MCF 10A (cell line): ENCODE measurements around the gene INIP. TPM values are rescaled to one million over a fixed set of nuclear protein-coding genes. Genes with fewer than 3 reads are reported as not detected.

ENCODE experiments used
- BruUV-seq: library from RNA; stranded (reverse); fragments of 400-500 nt; replicated peaks from 2 replicates; lab custom pipeline; 2021; lab: Mats Ljungman, UMichigan
- CTCF ChIA-PET: fragments of 300-600 bp; sonication (Branson Sonifier 250); formaldehyde crosslinking; extraction: SDS; loops from one replicate; lab custom pipeline; 2021; ENCODE audit warnings: antibody characterized with exemption, inconsistent platforms; lab: Yijun Ruan, JAX
- POLR2A ChIA-PET: fragments of 300-600, 350-650 bp; sonication (Branson Sonifier 250); formaldehyde crosslinking; extraction: SDS; loops from one replicate; lab custom pipeline; 2020; ENCODE audit warnings: antibody characterized with exemption, inconsistent platforms; lab: Yijun Ruan, JAX
- DNase-seq: peaks from one replicate; pipeline ENCODE4 v3.0.0-alpha.2; 2018; ENCODE audit not compliant: unreplicated experiment
- H3K27ac Mint-ChIP-seq: one replicate; pipeline ENCODE4 v1.8.0; 2022; ENCODE audit warnings: mild to moderate bottlenecking, low read depth, mixed read lengths; ENCODE audit not compliant: unreplicated experiment
- H3K27me3 Mint-ChIP-seq: one replicate; pipeline ENCODE4 v1.8.0; 2022; ENCODE audit warnings: mixed read lengths; ENCODE audit not compliant: insufficient read depth, unreplicated experiment
- H3K36me3 Mint-ChIP-seq: one replicate; pipeline ENCODE4 v1.8.0; 2022; ENCODE audit warnings: mild to moderate bottlenecking, moderate library complexity, mixed read lengths; ENCODE audit not compliant: insufficient read depth, unreplicated experiment
- H3K4me1 Mint-ChIP-seq: one replicate; pipeline ENCODE4 v1.8.0; 2022; ENCODE audit warnings: mixed read lengths; ENCODE audit not compliant: insufficient read depth, unreplicated experiment
- H3K4me3 Mint-ChIP-seq: one replicate; pipeline ENCODE4 v1.8.0; 2022; ENCODE audit warnings: mild to moderate bottlenecking, moderate library complexity, mixed read lengths; ENCODE audit not compliant: unreplicated experiment
- H3K9me3 Mint-ChIP-seq: one replicate; pipeline ENCODE4 v1.8.0; 2022; ENCODE audit warnings: mixed read lengths; ENCODE audit not compliant: unreplicated experiment
- intact Hi-C: fragments of 100-400 bp; cut with micrococcal nuclease; formaldehyde crosslinking; loops from 2 replicates; pipeline ENCODE4 v1.14.1; 2022
- total RNA-seq: library from RNA; stranded (reverse); gene quantifications from 2 replicates; pipeline ENCODE4 v1.2.3, GENCODE V29; 2022
- TF ChIP-seq, protein P1 (sequence below): fragments of 200-600 bp; IDR thresholded peaks from one replicate; pipeline ENCODE4 v1.8.0; 2022; ENCODE audit warnings: antibody characterized with exemption, mild to moderate bottlenecking; ENCODE audit not compliant: unreplicated experiment

Gene INIP
- total RNA-seq, 1 experiment from 2014 or later = 28.0 TPM

DNA sequence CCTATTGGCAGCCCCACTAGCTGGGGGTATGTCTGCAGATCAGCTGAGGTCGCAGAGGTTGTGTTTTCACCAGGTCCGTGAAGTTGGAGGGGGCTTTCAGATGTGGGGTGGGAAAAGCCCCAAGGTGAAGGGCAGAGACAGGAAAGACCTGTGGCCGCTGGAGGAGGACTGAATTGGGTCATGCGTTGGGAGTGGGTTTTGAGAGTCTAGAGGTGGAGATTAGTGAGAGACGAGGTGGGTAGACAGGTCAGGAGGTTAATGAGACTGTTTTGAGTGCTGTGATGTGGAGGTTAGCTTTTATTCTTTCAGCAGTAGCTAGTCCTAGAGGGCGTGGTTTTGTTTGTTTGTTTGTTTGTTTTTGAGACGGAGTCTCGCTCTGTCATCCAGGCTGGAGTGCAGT is 42.9 kb upstream of the INIP start:
- no peak for DNase-seq
- Mint-ChIP-seq H3K27me3 (no peaks in the 10 kb centered on the region), H3K27ac (no peak overlapping the region), H3K36me3 (peaks cover 6% of the 10 kb centered on the region), H3K4me1 (peaks cover 42% of the 10 kb centered on the region), H3K9me3 (no peaks in the 10 kb centered on the region), H3K4me3 (no peak overlapping the region)
- ChIA-PET POLR2A (no interaction called here), CTCF (interaction anchor here (1.4 kb wide), 1 partner anchor 23 kb away, joined by 3 read pairs; no protein-coding TSS in a partner anchor)
- intact Hi-C loops = no loop called here
- TF ChIP-seq, protein P1, sequence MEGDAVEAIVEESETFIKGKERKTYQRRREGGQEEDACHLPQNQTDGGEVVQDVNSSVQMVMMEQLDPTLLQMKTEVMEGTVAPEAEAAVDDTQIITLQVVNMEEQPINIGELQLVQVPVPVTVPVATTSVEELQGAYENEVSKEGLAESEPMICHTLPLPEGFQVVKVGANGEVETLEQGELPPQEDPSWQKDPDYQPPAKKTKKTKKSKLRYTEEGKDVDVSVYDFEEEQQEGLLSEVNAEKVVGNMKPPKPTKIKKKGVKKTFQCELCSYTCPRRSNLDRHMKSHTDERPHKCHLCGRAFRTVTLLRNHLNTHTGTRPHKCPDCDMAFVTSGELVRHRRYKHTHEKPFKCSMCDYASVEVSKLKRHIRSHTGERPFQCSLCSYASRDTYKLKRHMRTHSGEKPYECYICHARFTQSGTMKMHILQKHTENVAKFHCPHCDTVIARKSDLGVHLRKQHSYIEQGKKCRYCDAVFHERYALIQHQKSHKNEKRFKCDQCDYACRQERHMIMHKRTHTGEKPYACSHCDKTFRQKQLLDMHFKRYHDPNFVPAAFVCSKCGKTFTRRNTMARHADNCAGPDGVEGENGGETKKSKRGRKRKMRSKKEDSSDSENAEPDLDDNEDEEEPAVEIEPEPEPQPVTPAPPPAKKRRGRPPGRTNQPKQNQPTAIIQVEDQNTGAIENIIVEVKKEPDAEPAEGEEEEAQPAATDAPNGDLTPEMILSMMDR = no peak
- no TSS peak for BruUV-seq

DNA sequence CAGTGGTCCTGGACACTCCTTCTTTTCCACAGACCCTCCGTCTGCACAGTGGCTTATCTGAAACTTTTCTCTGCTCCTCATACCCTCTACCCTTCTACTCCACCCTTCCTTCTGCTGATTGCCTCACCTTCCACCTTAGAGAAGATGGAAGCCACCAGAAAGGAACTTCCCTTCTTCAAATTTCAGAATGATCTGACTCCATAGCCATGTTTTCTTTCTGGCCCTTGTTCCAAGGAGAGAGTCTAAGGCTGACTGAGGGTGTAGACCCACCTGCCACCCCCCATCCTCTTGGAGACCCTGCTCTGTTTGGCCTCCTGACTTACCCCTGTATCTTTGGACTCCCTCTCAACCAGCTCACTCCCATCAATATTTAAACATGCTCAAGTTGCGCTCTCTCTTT is 40.0 kb upstream of the INIP start:
- Mint-ChIP-seq H3K27ac (peak overlapping the region; percentile 37), H3K4me1 (peaks cover 51% of the 10 kb centered on the region), H3K9me3 (no peaks in the 10 kb centered on the region), H3K36me3 (peaks cover 6% of the 10 kb centered on the region), H3K4me3 (no peak overlapping the region), H3K27me3 (no peaks in the 10 kb centered on the region)
- TF ChIP-seq, protein P1 = no peak
- intact Hi-C loops = no loop called here
- DNase-seq = no peak
- ChIA-PET POLR2A (interaction anchor here (0.6 kb wide), 1 partner anchor 30 kb away, joined by 3 read pairs; no protein-coding TSS in a partner anchor), CTCF (interaction anchor here (0.6 kb wide), 2 partner anchors 28 to 202 kb away, joined by 3 to 9 read pairs; no protein-coding TSS in a partner anchor)
- no TSS peak for BruUV-seq

DNA sequence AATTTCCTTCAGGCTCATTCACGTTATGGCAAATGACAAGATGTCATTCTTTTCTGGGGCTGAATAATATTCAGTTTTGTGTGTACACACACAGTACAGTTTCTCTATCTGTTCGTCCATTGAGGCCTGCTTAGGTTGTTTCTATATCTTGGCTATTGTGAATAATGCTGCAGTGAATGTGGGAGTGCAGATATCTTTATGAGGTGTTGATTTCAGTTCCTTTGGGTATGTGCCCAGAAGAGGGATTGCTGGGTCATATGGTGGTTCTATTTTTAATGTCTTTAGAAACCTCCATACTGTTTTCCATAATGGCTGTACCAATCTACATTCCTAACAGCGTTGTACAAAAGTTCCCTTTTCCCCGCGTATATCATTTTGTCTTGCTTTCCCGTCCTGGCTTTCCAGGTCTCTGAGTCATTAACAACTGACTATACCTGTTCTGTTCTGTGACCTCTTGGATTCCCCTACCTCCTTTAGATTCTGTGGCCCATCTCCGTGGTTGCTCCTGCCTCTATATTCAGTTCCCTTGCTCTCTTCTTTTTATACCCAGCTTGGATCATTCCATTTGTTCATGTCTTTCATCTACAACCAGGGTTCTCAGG is 39.5 kb upstream of the INIP start:
- intact Hi-C loops = no loop called here
- CTCF ChIA-PET = interaction anchor here (0.6 kb wide), 2 partner anchors 29 to 201 kb away, joined by 3 to 9 read pairs; no protein-coding TSS in a partner anchor
- Mint-ChIP-seq H3K4me1 (peaks cover 51% of the 10 kb centered on the region), H3K27ac (peak overlapping the region; percentile 37), H3K4me3 (no peak overlapping the region), H3K36me3 (peaks cover 6% of the 10 kb centered on the region), H3K9me3 (no peaks in the 10 kb centered on the region), H3K27me3 (no peaks in the 10 kb centered on the region)
- POLR2A ChIA-PET = interaction anchor here (0.6 kb wide), 1 partner anchor 30 kb away, joined by 3 read pairs; no protein-coding TSS in a partner anchor
- TF ChIP-seq, protein P1 = no peak
- no peak for DNase-seq
- no TSS peak for BruUV-seq

DNA sequence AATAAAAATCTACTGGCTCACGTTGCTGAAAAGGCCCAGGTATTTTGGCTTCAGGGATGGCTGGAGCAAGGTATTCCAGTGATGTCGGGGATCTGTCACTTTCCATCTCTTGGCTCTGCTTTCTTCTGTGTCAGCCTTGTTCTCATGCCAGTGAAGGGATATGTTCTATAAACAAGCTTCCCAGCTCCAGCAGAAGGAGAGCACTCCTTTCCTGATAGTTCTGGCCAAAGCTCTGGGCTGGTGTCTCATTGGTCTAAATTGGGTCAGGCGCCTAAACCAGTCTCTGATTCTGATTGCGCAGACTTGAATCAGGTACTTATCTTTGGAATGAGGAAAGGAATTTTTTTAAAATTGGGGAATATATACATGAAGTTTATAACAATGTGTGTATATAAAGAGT is 37.8 kb upstream of the INIP start:
- DNase-seq = no peak
- CTCF ChIA-PET = no interaction called here
- intact Hi-C loops = no loop called here
- TSS peak; percentile 10 for BruUV-seq
- Mint-ChIP-seq H3K27ac (peak overlapping the region; percentile 72), H3K27me3 (no peaks in the 10 kb centered on the region), H3K4me3 (no peak overlapping the region), H3K9me3 (no peaks in the 10 kb centered on the region), H3K4me1 (peaks cover 51% of the 10 kb centered on the region), H3K36me3 (no peaks in the 10 kb centered on the region)
- POLR2A ChIA-PET = no interaction called here
- TF ChIP-seq, protein P1 = no peak
